ENCODE results near the gene CDH6. TPM values are rescaled to one million over a fixed set of nuclear protein-coding genes. Genes with fewer than 3 reads are reported as not detected.

Gene CDH6
- total and polyA plus RNA-seq, 10 of the 15 experiments (the other 5 are each of a cell fraction or from before 2014, with no cell fraction given) = 0.01 TPM; not detected in 9

DNA sequence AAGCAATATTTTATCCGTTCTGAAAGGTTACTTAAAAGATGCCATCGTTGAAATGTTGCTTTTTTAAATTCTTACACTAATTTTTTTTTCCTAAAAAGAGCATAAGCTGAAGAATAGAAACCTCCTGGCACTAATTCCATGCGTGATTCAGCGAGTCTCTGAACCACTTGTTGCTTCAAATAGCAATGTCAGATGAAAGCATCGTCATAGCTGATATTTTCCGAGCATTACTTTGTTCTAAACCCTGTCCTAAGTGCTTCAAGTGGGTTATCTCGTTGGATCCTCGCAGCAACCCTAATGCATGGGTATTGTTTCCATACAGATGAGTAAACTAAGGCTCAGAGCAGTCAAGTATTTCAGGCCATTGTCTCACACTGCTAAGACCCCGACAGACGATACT, 79.7 kb downstream of the CDH6 start:
- no peaks in the 10 kb centered on the region for H3K36me3 ChIP-seq (ENCODE audit: control insufficient read depth in 2 of 2, insufficient read depth in 2 of 2, low read length in 1 of 2)
- H3K4me2 ChIP-seq (ENCODE audit: control insufficient read depth, insufficient read depth) = no peak overlapping the region
- no peak overlapping the region for H3K27ac ChIP-seq (ENCODE audit: control insufficient read depth, insufficient read depth)
- H3K27me3 ChIP-seq (replicated peaks in 1 of 2; ENCODE audit: control insufficient read depth in 2 of 2, insufficient read depth in 2 of 2, low read length in 1 of 2) = no peaks in the 10 kb centered on the region
- TF ChIP-seq IKZF2 (IDR thresholded peaks at IDR 0.05) (no peak), NFYB (IDR thresholded peaks at IDR 0.05; ENCODE audit: insufficient read depth, low read depth, low read length) (no peak), EGR1 (IDR thresholded peaks at IDR 0.05; ENCODE audit: borderline replicate concordance in 1 of 2, low read depth in 2 of 2, low read length in 2 of 2) (no peak), RAD51 (IDR thresholded peaks at IDR 0.05) (no peak), ETV6 (conservative IDR thresholded peaks at IDR 0.05 in 1 of 2, IDR thresholded peaks at IDR 0.05 in 1 of 2; ENCODE audit: borderline replicate concordance in 1 of 2, low read depth in 1 of 2) (no peak), TBL1XR1 (IDR thresholded peaks at IDR 0.05; ENCODE audit: low read depth, low read length) (no peak), SMAD5 (IDR thresholded peaks at IDR 0.05; ENCODE audit: low read depth) (no peak)
- SMC1A ChIA-PET (ENCODE audit: uncharacterized antibody, unreplicated experiment) = no interaction called here
- CTCF ChIA-PET = no interaction called here
- H2AFZ ChIP-seq (ENCODE audit: control insufficient read depth, low read depth, low read length) = no peak overlapping the region
- no peak overlapping the region for H3K9ac ChIP-seq (ENCODE audit: control insufficient read depth, insufficient read depth, low read length)
- in situ Hi-C loops (cut with MboI) (no loop called here), intact Hi-C loops (cut with micrococcal nuclease; ENCODE audit: unreplicated experiment) (no loop called here)
- H3K4me3 ChIP-seq = no peak overlapping the region
- BruUV-seq (replicated peaks) = no TSS peak
- POLR2A ChIA-PET = no interaction called here
- FAIRE-seq (no peak), ATAC-seq (no peak), DNase-seq (ENCODE audit: low read depth, low spot score) (no peak)
- no peaks in the 10 kb centered on the region for H4K20me1 ChIP-seq (ENCODE audit: control insufficient read depth, insufficient read depth)
- H3K9me3 ChIP-seq (replicated peaks; ENCODE audit: control insufficient read depth, insufficient read depth, low read length) = no peaks in the 10 kb centered on the region
- RAD21 ChIA-PET (ENCODE audit: unreplicated experiment) = no interaction called here
- no peaks in the 10 kb centered on the region for H3K79me2 ChIP-seq (ENCODE audit: control insufficient read depth, insufficient read depth, low read length)
- peaks cover 3% of the 10 kb centered on the region; the same call in 1 of the 2 replicates for H3K4me1 ChIP-seq (ENCODE audit: control insufficient read depth, insufficient read depth, low read length)
- 23% methylated on average over 10 of the region's 10 CpGs for WGBS (ENCODE audit: insufficient coverage, insufficient replicate concordance, low lambda C conversion rate, missing lambda C conversion rate)
